H9 (cell line): ENCODE data around the gene TMEM184B. TPM values are rescaled to one million over a fixed set of nuclear protein-coding genes. Genes with fewer than 3 reads are reported as not detected.

Experiments
- DNase-seq: peaks from one replicate; pipeline ENCODE4 v3.0.0-alpha.2; 2017
- H2AFZ ChIP-seq: one replicate; pipeline ENCODE4 v1.6.1; 2013; ENCODE audit warnings: mild to moderate bottlenecking, low read length, control low read depth, moderate library complexity
- H2AK5ac ChIP-seq: 2 replicates; pipeline ENCODE4 v1.6.1; 2013; ENCODE audit warnings: low read length, control low read depth, mixed read lengths; ENCODE audit not compliant: insufficient read length
- H2BK120ac ChIP-seq: one replicate; pipeline ENCODE4 v1.6.1; 2013; ENCODE audit warnings: low read depth, mild to moderate bottlenecking, low read length, control low read depth, inconsistent platforms; ENCODE audit not compliant: poor library complexity, severe bottlenecking
- H2BK12ac ChIP-seq: 2 replicates; pipeline ENCODE4 v1.6.1; 2013; ENCODE audit warnings: low read length, control low read depth, mixed read lengths, low read depth; ENCODE audit not compliant: insufficient read length
- H2BK15ac ChIP-seq: 2 replicates; pipeline ENCODE4 v1.6.1; 2013; ENCODE audit warnings: low read depth, low read length, control low read depth
- H2BK20ac ChIP-seq: one replicate; pipeline ENCODE4 v1.6.1; 2013; ENCODE audit warnings: low read depth, mild to moderate bottlenecking, low read length, control low read depth, inconsistent platforms; ENCODE audit not compliant: poor library complexity, severe bottlenecking
- H2BK5ac ChIP-seq: 2 replicates; pipeline ENCODE4 v1.6.1; 2013; ENCODE audit warnings: low read length, control low read depth, mixed read lengths; ENCODE audit not compliant: insufficient read length
- H3K14ac ChIP-seq: 2 replicates; pipeline ENCODE4 v1.6.1; 2013; ENCODE audit warnings: low read length, control low read depth; ENCODE audit not compliant: insufficient read depth
- H3K18ac ChIP-seq: 2 replicates; pipeline ENCODE4 v1.6.1; 2013; ENCODE audit warnings: low read depth, mild to moderate bottlenecking, mixed read lengths, low read length, control low read depth; ENCODE audit not compliant: insufficient read length
- H3K23ac ChIP-seq: 2 replicates; pipeline ENCODE4 v1.6.1; 2013; ENCODE audit warnings: low read length, control low read depth, mixed read lengths, low read depth; ENCODE audit not compliant: insufficient read length
- H3K23me2 ChIP-seq: 2 replicates; pipeline ENCODE4 v1.6.1; 2013; ENCODE audit warnings: low read depth, mild to moderate bottlenecking, mixed read lengths, low read length, control low read depth; ENCODE audit not compliant: insufficient read length, poor library complexity, severe bottlenecking
- H3K27ac ChIP-seq: 2 replicates; pipeline ENCODE4 v1.5.1; 2013; ENCODE audit warnings: low read length, control low read depth, mixed read lengths, low read depth; ENCODE audit not compliant: insufficient read length
- H3K27me3 ChIP-seq: 2 replicates; pipeline ENCODE4 v1.6.1; 2013; ENCODE audit warnings: low read length, control low read depth, inconsistent platforms; ENCODE audit not compliant: insufficient read depth
- H3K4ac ChIP-seq: 2 replicates; pipeline ENCODE4 v1.6.1; 2013; ENCODE audit warnings: low read depth, mild to moderate bottlenecking, control low read depth, inconsistent platforms, low read length, moderate library complexity
- H3K4me1 ChIP-seq: 2 replicates; pipeline ENCODE4 v1.6.1; 2013; ENCODE audit warnings: low read length, control low read depth, inconsistent platforms; ENCODE audit not compliant: insufficient read depth
- H3K4me2 ChIP-seq: 2 replicates; pipeline ENCODE4 v1.6.1; 2013; ENCODE audit warnings: low read length, control low read depth, mixed read lengths; ENCODE audit not compliant: insufficient read length, insufficient read depth
- H3K56ac ChIP-seq: 2 replicates; pipeline ENCODE4 v1.6.1; 2013; ENCODE audit warnings: low read depth, mild to moderate bottlenecking, mixed read lengths, low read length, control low read depth; ENCODE audit not compliant: insufficient read length
- H3K79me1 ChIP-seq: 2 replicates; pipeline ENCODE4 v1.6.1; 2013; ENCODE audit warnings: low read depth, mild to moderate bottlenecking, moderate library complexity, low read length, control low read depth, inconsistent platforms; ENCODE audit not compliant: insufficient read depth, poor library complexity, severe bottlenecking
- H3K79me2 ChIP-seq: 2 replicates; pipeline ENCODE4 v1.6.1; 2013; ENCODE audit warnings: low read length, control low read depth, inconsistent platforms; ENCODE audit not compliant: insufficient read depth
- H3K9ac ChIP-seq: 2 replicates; pipeline ENCODE4 v1.6.1; 2013; ENCODE audit warnings: low read length, control low read depth, mixed read lengths; ENCODE audit not compliant: insufficient read length; ENCODE audit errors: extremely low read depth
- H3K9me3 ChIP-seq: one replicate; pipeline ENCODE4 v1.6.1; 2013; ENCODE audit warnings: low read depth, low read length, inconsistent platforms; ENCODE audit not compliant: control insufficient read depth
- H3T11ph ChIP-seq: one replicate; pipeline ENCODE4 v1.6.1; 2013; ENCODE audit warnings: mild to moderate bottlenecking, low read length, control low read depth, inconsistent platforms
- H4K20me1 ChIP-seq: one replicate; pipeline ENCODE4 v1.6.1; 2013; ENCODE audit not compliant: control insufficient read depth, insufficient read length, insufficient read depth
- H4K5ac ChIP-seq: 2 replicates; pipeline ENCODE4 v1.6.1; 2013; ENCODE audit warnings: low read depth, mild to moderate bottlenecking, mixed read lengths, low read length, control low read depth; ENCODE audit not compliant: insufficient read length
- H4K8ac ChIP-seq: replicated peaks from 2 replicates; pipeline ENCODE4 v1.6.1; 2013; ENCODE audit warnings: low read length, control low read depth, mixed read lengths, low read depth; ENCODE audit not compliant: insufficient read length
- H4K91ac ChIP-seq: 2 replicates; pipeline ENCODE4 v1.6.1; 2013; ENCODE audit warnings: low read depth, mild to moderate bottlenecking, moderate library complexity, mixed read lengths, low read length, control low read depth; ENCODE audit not compliant: insufficient read length
- H3K27ac Mint-ChIP-seq, 3 experiments: 2 replicates in 2 of 3; 3 replicates in 1 of 3; pipeline ENCODE4 v1.8.0; 2020 to 2021; ENCODE audit warnings: mixed read lengths in 3 of 3, mild to moderate bottlenecking in 1 of 3, moderate library complexity in 1 of 3
- H3K27me3 Mint-ChIP-seq: 2 replicates; pipeline ENCODE4 v1.8.0; 2021; ENCODE audit warnings: low read depth, mild to moderate bottlenecking, moderate library complexity, mixed read lengths
- H3K36me3 Mint-ChIP-seq, 3 experiments: 2 replicates in 2 of 3; 3 replicates in 1 of 3; pipeline ENCODE4 v1.8.0; 2020 to 2021; ENCODE audit warnings: low read depth in 3 of 3, mixed read lengths in 3 of 3; ENCODE audit not compliant: insufficient read depth in 1 of 3
- H3K4me1 Mint-ChIP-seq, 2 experiments: 2 replicates each; pipeline ENCODE4 v1.8.0; 2020; ENCODE audit warnings: mixed read lengths in 2 of 2
- H3K4me3 Mint-ChIP-seq, 2 experiments: 2 replicates in 1 of 2; 3 replicates in 1 of 2; pipeline ENCODE4 v1.8.0; 2020 to 2021; ENCODE audit warnings: mild to moderate bottlenecking in 2 of 2, mixed read lengths in 2 of 2, moderate library complexity in 1 of 2
- H3K9me3 Mint-ChIP-seq, 2 experiments: 2 replicates in 1 of 2; 3 replicates in 1 of 2; pipeline ENCODE4 v1.8.0; 2020; ENCODE audit warnings: mild to moderate bottlenecking in 2 of 2, mixed read lengths in 2 of 2, moderate library complexity in 1 of 2
- CTCF ChIP-seq: fragments of 200-600 bp; sonication (generic); conservative IDR thresholded peaks from 3 replicates; pipeline ENCODE4 v1.8.0; 2021; ENCODE audit warnings: antibody characterized with exemption, mild to moderate bottlenecking
- WGBS: extraction: QIAGEN DNeasy Blood & Tissue Kit; methylation state at CpG from one replicate; pipeline ENCODE4 v1.1.7; 2013; ENCODE audit warnings: missing lambda C conversion rate, low lambda C conversion rate, mixed read lengths; ENCODE audit not compliant: insufficient read length; ENCODE audit errors: extremely low coverage; 5-methylcytosine and 5-hydroxymethylcytosine counted together
- total RNA-seq: library from RNA; stranded (reverse); gene quantifications from 2 replicates; pipeline ENCODE4 v1.2.1, GENCODE V29; 2021

TMEM184B gene
- total RNA-seq, 1 experiment from 2014 or later = 58.5 TPM

- no peak overlapping the region for H2BK5ac ChIP-seq
- no peak for DNase-seq
- H4K5ac ChIP-seq = no peak overlapping the region
- no peak overlapping the region for H2BK12ac ChIP-seq
- H4K20me1 ChIP-seq = no peaks in the 10 kb centered on the region
- H3K4ac ChIP-seq = no peak overlapping the region
- H3K36me3 Mint-ChIP-seq = peaks cover 2 to 39% (median 38%) of the 10 kb centered on the region in 3 experiments
- no peak overlapping the region for H4K91ac ChIP-seq
- H2BK15ac ChIP-seq = no peak overlapping the region
- no peak overlapping the region for H3K9ac ChIP-seq
- H3K27me3 ChIP-seq = no peaks in the 10 kb centered on the region
- H3K4me1 Mint-ChIP-seq = peaks cover 9 to 14% of the 10 kb centered on the region in 2 experiments
- peaks cover under 1% of the 10 kb centered on the region; the same call in 1 of the 2 replicates for H3K4me1 ChIP-seq
- H3K79me2 ChIP-seq = no peaks in the 10 kb centered on the region
- no peak overlapping the region for H3K4me2 ChIP-seq
- H3K9me3 Mint-ChIP-seq = no peaks in the 10 kb centered on the region
- H2AFZ ChIP-seq = no peak overlapping the region
- H3K4me3 Mint-ChIP-seq = no peak overlapping the region
- no peak for TF ChIP-seq CTCF
- H3K14ac ChIP-seq = no peak overlapping the region
- H3T11ph ChIP-seq = no peak overlapping the region
- no peak overlapping the region for H3K23ac ChIP-seq
- no peak overlapping the region for H2BK120ac ChIP-seq
- no peak overlapping the region for H3K18ac ChIP-seq
- no peak overlapping the region for H2BK20ac ChIP-seq
- H3K79me1 ChIP-seq = no peaks in the 10 kb centered on the region
- no peak overlapping the region for H3K27ac ChIP-seq
- H3K27me3 Mint-ChIP-seq = no peaks in the 10 kb centered on the region
- no peak overlapping the region for H3K56ac ChIP-seq
- H3K23me2 ChIP-seq = no peaks in the 10 kb centered on the region
- no peak overlapping the region for H4K8ac ChIP-seq
- H3K9me3 ChIP-seq = no peaks in the 10 kb centered on the region
- no CpG with 5 or more reads among the region's 12 CpGs for WGBS
- no peak overlapping the region for H3K27ac Mint-ChIP-seq
- H2AK5ac ChIP-seq = no peak overlapping the region
Measured at GRCh38 chr22:38223289-38223960, 49.4 kb downstream of the TMEM184B start.
